GM19438 (cell line): Measurements from ENCODE around the gene DNAJA1.

Experiments
- ATAC-seq: cut with Tn5 transposase; IDR thresholded peaks from one replicate; pipeline ENCODE4 v1.9.1; 2021; ENCODE audit warnings: low read depth; ENCODE audit not compliant: unreplicated experiment

DNAJA1 gene

DNA sequence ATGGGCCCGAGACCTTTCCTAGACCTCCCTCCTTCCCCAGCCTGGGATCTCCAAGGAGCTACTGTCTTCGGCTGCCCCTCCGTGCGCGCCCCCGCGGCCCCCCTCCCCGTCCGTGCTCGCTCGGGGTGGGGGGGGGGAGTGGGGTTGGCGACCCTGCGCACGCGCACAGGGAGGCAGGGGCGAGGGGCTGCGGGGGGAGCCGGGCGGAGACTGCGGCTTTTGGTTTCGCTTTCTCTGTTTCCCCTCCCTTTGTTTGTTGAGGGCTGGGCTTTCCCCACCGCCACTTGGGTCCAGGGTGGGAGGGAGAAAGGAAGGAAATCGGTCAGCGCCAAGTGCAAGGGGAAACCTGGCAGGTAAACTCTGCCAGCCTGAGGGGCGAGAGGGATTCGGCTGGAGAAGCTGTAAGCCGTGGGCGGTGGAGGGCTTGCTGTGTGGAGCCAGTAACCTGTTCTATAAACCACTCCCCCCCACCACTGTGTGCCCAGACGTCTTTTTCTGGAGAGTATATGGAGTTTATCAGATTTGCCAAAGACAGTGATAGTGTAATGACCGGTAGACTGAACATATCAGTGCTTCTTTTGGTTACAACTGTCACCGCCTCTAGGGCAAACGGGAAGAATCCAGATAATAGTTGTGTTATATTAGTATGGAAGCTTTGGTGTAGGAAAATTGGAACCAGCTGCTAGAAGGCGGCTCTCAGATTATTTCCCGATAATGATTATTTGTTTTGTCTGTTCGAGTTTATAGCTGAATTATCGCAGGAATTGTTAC is 684 bp downstream of the DNAJA1 start:
- peak; percentile 55 for ATAC-seq

GRCh38 chr9:33029231-33029786 is 4.2 kb downstream of the DNAJA1 start:
- no peak for ATAC-seq

- ATAC-seq, result no peak
These were observed 5.2 kb downstream of the DNAJA1 start for GRCh38 chr9:33030285-33030684.

DNA sequence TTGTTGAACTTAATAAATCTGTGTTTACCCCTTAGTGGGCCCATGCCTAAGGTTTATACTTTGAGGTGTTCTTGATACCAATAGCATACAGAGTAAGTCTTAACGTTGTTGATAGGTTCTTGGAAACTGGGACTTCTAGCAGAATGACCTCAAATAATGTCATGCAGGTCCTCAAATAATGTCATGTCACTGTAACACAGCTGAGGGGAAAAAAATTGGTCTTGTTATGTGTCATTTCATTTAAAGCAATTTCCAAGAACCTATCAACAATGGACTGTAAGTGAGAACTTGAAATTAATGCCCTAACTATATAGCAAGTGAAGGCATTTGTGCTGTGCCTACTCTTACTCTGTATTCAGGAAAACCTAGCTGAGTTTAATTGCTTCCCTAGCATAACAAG is 7.2 kb downstream of the DNAJA1 start:
- ATAC-seq, result no peak

DNA sequence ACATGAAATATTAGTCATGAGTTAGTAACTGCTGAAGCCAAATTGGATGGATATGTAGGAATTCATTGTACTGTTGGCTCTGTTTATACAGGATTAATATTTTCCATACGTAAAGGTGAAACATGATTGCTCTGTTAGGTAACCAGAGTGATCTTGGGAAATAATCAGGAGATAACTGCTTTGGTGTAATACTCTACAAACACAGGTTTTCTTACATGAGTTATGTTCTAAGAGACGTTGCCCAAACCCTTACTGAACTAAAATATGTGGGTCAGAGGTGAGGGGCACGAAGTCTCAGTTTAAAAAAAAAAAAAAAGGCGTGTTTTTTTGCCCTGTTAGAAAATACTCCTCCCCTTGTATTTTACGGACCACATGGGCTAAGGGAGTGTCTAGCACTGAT is 7.8 kb downstream of the DNAJA1 start:
- no peak for ATAC-seq

- no peak for ATAC-seq
These were observed 15.8 kb downstream of the DNAJA1 start for GRCh38 chr9:33040792-33041431.

DNA sequence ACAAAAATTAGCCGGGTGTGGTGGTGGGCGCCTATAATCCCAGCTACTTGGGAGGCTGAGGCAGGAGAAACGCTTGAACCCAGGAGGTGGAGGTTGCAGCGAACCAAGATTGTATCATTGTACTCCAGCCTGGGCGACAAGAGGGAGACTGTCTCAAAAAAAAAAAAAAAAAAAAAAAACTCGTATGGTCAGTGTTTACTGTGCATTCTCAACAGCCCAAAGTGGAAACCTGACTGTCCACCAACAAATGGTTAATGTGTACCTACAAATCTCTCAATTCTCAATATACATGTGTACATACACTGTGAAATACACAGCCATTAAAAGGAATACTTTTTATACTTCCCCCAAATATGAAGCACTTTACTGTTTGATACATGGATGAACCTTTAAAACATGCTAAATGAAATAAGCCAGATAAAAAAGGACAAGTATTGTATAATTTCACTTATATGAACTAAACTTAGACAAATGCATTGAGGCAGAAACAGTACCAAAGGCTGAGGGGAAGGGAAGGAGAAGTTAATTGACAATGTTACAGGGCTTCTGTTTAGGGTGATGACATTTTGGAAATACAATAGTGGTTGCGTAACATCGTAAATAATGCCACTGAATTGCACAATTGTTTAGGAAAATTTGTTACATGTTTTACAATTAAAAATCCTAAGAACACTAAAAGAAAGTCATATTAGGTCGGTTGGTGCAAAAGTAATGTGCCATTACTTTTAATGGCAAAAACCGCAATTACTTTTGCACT is 16.5 kb downstream of the DNAJA1 start:
- ATAC-seq, result no peak

DNA sequence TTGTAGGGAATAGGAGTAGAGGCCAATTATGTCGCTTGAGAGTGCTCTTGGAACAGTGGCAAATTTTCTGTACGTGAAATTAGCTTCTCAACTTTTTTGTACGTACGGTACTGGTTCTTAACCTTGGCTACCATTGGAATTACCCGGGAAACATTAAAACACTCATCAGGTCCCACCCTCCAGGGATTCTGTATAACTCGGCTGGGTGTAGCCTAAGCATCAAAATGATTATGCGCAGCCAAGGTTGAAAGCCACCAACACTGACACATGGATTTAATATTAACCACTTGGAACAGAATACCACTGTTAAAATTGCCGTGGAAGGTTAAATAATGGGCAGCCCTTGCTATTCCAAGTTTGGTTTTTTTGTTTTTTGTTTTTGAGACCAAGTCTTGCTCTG is 17.4 kb downstream of the DNAJA1 start:
- no peak for ATAC-seq

- ATAC-seq, result no peak
These were observed 18.6 kb downstream of the DNAJA1 start for GRCh38 chr9:33043671-33044070.

GRCh38 chr9:33044162-33044673 is 19.1 kb downstream of the DNAJA1 start:
- peak; percentile 78 for ATAC-seq

DNA sequence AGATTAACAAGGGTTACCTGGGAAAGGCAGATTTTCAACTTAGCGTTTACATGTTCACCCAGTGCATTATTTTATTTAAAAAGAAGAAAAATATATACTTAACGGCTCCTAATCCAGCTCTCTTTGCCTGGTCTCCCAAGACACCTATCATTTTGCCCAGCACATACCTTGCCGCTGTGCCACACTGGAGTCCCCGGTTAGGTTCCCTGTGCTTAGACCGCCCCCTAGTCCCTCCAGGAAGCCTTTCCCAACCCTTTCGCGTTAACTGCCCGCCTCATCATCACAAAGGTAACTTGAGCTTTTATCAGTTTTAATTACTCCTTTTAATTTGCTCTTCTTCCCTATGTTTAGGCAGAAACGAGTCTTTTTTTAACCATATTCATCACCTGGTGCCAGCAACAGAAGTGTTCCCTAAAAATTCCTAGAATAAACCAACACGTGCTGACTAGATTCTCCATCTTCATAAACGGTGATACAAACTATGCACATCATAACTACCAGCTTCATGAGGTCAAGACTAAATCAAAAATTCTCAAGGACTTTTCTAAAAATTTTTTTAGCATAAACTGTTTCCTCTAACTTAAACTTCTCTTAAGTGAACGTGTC is 19.7 kb downstream of the DNAJA1 start:
- no peak for ATAC-seq

DNA sequence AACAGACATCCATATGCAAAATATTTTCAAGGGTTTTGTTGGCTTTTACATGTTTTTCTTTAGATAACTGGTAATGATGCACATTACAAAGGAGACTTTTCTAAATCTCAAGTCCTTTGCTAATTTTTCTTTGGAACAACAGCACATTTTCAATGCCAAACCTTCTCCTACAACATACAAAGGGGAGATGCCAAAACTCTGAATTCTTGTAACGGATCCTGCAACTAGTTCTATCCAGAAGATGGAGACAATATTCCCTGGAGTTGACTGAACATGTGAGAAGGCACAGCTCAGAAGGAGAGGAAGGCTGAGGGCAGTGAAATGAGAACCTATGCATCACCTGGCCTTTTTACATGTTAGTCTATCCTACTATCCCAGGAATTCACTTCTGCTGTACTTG is 21.0 kb downstream of the DNAJA1 start:
- ATAC-seq, result no peak

DNA sequence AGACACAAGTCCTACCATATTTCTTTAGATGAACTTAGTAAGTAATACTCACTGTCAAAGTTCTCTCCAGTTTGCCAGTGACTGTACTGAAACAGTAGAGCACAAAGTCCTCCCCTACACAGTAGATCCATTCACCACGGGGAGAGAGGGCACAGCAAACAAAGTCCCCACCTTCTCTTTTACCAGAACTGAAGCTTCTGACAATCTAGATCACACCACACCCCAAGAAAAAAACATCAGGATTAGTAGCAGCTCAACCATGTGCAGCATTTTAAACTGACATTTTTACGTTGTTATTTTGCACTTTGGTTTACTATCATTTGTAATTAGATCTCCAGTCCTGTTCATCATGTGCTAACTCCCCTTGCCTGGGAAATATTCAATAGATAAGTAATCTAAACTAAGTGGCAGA is 23.0 kb downstream of the DNAJA1 start:
- no peak for ATAC-seq

DNA sequence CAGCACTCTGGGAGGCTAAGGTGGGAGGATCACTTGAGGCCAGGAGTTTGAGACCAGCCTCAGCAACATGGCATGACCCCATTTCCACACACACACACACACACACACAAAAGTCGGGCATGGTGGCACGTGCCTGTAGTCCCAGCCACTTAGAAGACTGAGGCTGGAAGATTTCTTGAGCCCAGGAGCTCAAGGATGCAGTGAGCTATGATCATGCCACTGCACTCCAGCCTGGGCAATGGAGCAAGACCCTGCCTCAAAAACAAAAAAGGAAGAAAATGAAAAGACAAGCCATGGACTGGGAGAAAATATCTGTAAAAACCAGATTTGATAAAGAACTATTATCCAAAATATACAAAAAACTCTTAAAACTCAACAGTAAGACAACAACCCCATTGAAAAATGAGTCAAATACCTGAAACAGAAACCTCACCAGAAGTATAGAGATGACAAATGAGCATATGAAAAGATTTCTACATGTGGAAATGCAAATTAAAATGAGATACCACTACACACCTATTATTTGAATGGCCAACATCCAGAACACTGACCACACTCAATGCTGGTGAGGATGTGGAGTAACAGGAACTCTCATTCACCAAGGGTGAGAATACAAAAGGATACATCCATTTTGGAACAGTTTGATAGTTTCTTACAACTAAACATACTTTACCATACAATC is 24.7 kb downstream of the DNAJA1 start:
- peak; percentile 65 for ATAC-seq

DNA sequence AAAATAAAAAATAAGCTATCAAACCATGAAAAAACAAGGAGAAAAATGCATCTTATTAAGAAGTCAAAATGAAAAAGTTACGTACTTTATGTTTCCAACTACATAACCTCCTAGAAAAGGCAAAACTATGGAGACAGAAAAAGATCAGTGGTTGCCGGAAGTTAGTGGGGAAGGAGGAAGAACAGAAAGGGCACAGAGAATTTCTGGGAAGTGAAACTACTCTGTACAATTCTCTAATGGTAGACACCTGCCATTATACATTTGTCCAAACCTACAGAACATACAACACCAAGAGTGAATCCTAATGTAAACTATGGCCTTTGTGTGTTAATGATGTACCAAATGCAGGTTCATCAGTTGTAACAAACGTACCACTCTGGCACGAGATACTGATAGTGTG is 26.1 kb downstream of the DNAJA1 start:
- no peak for ATAC-seq

DNA sequence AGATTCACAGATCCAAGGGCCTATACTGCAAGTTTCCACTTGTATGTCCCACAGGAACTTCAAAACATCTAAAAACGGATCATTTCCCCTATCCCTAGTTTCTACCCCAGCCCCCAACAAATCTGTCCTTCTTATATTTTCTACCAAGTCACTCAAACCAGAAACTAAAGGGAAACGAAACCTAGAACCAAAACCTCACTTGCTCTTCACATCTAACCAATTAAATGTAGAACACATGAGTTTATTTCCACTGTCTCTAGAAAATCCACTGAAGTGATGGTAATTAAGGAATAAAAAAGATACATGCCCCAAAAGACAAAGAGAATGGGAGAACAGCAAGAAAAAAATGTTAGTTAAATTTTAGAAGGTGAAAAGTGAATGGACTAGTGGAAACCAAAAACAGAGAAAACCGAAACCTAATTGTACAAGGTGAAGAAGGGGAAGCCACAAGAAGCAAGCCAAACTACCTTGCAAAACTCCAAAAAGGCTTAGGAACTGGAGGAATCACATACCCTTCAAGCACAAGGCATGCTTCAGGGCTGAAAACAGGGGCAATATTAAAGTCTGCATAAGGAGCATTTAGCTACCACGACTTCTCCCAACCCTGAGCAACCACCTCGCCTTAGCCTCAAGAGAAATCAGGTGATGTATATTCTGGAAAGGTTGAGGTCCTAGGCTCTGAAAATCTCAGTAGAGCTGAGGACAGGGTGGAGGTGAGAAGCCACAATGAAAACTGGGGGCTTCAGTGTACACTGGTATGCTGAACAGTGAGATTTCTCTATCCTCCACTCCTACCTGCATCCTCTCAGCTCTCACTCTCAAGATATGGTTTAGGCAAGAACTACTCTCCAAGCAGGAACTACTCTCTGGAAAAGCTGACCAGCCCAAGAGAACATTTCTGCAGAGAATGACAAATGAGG is 40.3 kb downstream of the DNAJA1 start:
- ATAC-seq, result peak; percentile 85

DNA sequence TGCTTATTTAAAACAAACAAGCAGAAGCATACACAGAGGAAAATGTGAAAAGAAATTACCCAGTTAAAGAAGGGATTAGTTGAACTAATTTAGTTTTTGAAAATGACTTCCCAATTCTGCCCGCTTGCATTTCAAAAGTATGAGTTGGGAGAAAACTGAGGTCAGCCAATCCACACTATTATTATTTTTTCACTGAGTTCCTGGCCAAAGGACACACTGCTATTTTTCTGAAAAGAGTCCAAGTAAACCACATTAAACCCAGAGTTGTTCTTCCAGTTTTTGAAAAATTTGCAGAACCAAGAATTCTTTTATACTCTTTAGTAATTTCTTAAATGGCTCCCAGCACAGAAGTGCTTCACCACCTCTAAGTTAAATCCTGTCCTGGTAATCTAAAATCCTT is 43.9 kb downstream of the DNAJA1 start:
- no peak for ATAC-seq

DNA sequence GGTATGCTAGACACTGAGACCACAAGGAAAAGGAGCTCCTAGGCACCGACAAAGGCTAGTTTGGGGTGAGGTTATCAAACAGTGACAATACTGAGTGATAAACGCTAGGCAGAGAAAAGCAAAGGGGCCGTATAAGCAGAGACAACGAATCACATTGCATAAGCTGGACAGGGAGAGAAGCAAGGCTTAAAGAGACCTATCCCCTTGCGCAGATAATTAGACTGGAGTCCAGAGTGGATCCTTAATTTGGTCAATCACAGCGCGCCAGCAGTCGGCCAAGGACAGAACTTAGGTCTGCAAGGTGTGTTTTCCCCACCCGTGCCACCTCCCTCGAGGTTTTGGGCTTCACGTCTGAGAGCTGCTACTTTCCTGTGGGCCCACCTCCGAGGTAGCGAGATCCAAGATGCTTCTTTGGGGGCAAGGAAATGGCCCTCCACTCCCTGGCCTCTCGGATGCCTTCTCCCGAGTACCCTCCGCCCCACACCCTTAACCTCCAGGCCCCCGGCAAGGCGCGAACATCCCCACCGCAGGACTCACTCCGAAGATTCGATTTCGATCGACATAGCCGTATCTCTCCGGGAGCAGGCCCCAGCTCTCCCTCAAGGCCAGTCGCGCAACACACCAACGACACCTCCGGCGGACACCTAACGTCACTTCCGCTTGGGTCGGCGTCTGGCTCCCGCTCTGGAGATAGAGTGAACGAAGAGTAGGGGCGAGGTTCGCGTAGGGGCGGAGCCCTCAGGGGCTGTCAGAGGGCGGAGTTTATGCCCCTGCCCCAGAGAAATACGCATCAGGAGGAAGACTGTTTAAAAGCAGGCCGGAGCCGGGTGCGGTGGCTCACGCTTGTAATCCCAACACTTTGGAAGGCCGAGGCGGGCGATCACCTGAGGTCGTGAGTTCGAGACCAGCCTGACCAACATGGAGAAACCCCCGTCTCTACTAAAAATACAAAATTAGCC is 51.3 kb downstream of the DNAJA1 start, which contains the start of gene SMU1:
Gene SMU1, minus strand, starts transcription at position 629 of the 959 bp plus-strand sequence. Its CDS starts 66 bp downstream, at position 563.
- ATAC-seq, result peak; percentile 99
